Measurements from ENCODE around the gene YWHAE. TPM values are rescaled to one million over a fixed set of nuclear protein-coding genes. Genes with fewer than 3 reads are reported as not detected.

The YWHAE gene
- total RNA-seq, 4 donors from 2014 or later = 553 to 1,135 (median 724) TPM

DNA sequence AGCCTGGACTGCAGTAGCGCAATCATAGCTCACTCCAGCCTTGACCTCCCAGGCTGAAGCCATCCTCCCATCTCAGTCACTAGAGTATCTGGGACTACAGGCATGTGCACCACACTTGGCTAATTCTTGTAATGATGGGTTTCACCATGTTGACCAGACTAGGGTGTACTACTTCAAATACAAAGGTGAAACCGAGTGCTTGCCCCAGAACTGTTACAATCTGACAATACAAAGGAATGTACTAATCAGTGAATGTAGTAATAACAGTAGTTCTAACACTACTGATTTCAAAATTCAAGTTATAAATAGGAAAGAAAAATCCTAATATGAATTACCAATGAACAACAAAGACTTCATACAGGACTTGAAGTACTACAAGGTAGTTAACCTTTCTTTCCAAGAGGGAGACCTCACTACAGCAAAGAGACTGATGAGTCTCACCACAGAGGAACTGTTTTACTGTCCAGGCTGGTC, 31.6 kb upstream of the YWHAE start:
- H3K4me3 ChIP-seq (replicated peaks in 1 of 3) = no peak overlapping the region
- H3K36me3 ChIP-seq = peaks cover 3 to 14% of the 10 kb centered on the region in 2 donors
- WGBS, 2 donors = 54 to 80% methylated on average over 2 of the region's 2 CpGs
- DNase-seq = peak; percentile 57 to 64
- TF ChIP-seq, protein P1, sequence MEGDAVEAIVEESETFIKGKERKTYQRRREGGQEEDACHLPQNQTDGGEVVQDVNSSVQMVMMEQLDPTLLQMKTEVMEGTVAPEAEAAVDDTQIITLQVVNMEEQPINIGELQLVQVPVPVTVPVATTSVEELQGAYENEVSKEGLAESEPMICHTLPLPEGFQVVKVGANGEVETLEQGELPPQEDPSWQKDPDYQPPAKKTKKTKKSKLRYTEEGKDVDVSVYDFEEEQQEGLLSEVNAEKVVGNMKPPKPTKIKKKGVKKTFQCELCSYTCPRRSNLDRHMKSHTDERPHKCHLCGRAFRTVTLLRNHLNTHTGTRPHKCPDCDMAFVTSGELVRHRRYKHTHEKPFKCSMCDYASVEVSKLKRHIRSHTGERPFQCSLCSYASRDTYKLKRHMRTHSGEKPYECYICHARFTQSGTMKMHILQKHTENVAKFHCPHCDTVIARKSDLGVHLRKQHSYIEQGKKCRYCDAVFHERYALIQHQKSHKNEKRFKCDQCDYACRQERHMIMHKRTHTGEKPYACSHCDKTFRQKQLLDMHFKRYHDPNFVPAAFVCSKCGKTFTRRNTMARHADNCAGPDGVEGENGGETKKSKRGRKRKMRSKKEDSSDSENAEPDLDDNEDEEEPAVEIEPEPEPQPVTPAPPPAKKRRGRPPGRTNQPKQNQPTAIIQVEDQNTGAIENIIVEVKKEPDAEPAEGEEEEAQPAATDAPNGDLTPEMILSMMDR (IDR thresholded peaks at IDR 0.05) = no peak
- no peak for TF ChIP-seq POLR2A (IDR thresholded peaks at IDR 0.05)
- peaks cover 14 to 49% of the 10 kb centered on the region in 2 donors for H3K4me1 ChIP-seq
- no peaks in the 10 kb centered on the region for H3K27me3 ChIP-seq
- H3K27ac ChIP-seq = peak overlapping the region in 2 of 3 donors; percentile 40 to 42
- no peaks in the 10 kb centered on the region for H3K9me3 ChIP-seq
- intact Hi-C loops (cut with DNase I) = no loop called here

DNA sequence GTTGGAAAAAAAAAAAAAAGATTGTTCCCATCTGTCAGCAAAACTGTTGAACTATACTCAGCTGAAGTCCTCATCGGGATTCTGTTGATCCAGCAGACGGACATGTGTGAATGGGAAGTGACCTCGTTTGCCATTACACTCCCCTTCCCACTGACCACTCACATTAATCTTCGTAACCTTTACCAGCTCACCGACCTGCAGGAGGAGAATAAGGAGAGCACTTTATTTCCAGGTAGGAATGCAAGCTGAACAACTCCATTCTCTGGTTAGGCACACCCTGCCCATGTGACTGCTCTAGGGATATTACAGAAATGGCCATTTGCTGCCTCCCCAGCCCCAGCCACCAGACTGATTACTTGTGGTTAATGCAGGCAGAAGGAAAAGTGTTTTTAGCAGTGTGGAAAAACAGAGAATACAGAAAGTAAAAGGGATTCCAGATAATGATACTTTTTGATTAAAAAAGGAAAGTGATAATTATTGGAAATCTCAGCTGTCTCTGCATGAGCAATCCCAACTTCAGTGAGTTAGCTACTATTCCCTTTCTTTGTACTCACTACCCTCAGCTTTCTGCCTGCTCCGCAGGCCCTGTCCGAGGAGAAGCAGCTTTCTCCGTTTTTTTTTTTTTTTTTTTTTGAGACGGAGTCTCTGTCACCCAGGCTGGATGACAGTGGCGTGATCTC, 23.6 kb upstream of the YWHAE start:
- intact Hi-C loops (cut with DNase I) = no loop called here
- Histone ChIP-seq H3K27ac (peak overlapping the region; percentile 70 to 83 (median 73)), H3K27me3 (no peaks in the 10 kb centered on the region), H3K36me3 (peaks cover 0 to 4% of the 10 kb centered on the region in 2 donors), H3K4me1 (peaks cover 30 to 55% of the 10 kb centered on the region in 2 donors), H3K4me3 (replicated peaks in 1 of 3) (no peak overlapping the region), H3K9me3 (no peaks in the 10 kb centered on the region)
- DNase-seq = no peak
- TF ChIP-seq, protein P1 (IDR thresholded peaks at IDR 0.05) = no peak
- no peak for TF ChIP-seq POLR2A (IDR thresholded peaks at IDR 0.05)
- 59 to 64% methylated on average over 10 of the region's 10 CpGs for WGBS, 2 donors

DNA sequence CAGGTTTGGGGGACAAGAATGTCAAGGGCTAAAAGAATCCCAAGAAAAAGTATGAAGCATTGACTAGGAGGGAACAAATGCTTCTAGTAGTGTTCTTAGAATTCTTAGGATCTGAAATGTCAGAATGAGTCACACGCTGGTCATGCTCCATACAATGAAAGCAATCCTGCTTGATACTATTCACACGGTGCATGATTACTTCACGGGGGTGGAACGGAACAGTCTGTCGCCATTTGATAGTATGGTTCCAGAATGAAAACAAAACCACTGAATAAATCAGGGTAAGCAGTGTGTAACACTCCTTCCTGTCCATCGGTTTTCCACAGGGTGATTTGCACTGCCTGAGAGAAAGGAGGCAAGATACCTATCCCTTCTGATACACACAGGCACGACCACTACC, 22.9 kb upstream of the YWHAE start:
- TF ChIP-seq, protein P1 (IDR thresholded peaks at IDR 0.05) = no peak
- TF ChIP-seq POLR2A (IDR thresholded peaks at IDR 0.05) = peak in 1 of 2 donors; percentile 59
- Histone ChIP-seq H3K4me3 (replicated peaks in 1 of 3) (no peak overlapping the region), H3K36me3 (peaks cover 0 to 4% of the 10 kb centered on the region in 2 donors), H3K9me3 (no peaks in the 10 kb centered on the region), H3K27ac (peak overlapping the region; percentile 73 to 84 (median 83)), H3K4me1 (peaks cover 30 to 55% of the 10 kb centered on the region in 2 donors), H3K27me3 (no peaks in the 10 kb centered on the region)
- peak; percentile 80 to 81 for DNase-seq
- WGBS, 2 donors = 37 to 39% methylated on average over 7 of the region's 7 CpGs
- intact Hi-C loops (cut with DNase I) = no loop called here

DNA sequence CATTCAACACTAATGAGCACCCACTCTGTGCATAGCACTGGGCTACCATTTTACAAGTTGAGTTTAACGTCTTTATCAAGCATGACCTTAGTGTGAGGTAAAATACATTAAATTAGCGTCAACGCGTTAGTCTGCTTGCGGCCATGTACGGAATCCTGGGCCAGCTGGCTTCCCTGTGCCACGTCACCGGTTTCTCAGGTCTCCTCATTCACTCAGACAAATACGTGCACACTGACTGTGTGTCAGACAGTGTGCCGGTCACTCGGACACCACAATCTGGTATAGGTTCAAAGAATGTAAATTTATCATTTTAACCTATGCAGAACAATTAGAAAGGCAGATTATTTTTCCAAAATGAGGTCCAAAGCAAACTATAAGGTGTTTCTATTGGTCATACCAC, 21.4 kb upstream of the YWHAE start:
- Histone ChIP-seq H3K27me3 (no peaks in the 10 kb centered on the region), H3K27ac (peak overlapping the region; percentile 69 to 84 (median 83)), H3K4me1 (peaks cover 30 to 49% of the 10 kb centered on the region in 2 donors), H3K36me3 (peaks cover 0 to 4% of the 10 kb centered on the region in 2 donors), H3K4me3 (replicated peaks in 1 of 3) (no peak overlapping the region), H3K9me3 (no peaks in the 10 kb centered on the region)
- TF ChIP-seq, protein P1 (IDR thresholded peaks at IDR 0.05) = no peak
- no peak for TF ChIP-seq POLR2A (IDR thresholded peaks at IDR 0.05)
- 90 to 95% methylated on average over 11 of the region's 11 CpGs for WGBS, 2 donors
- intact Hi-C loops (cut with DNase I) = no loop called here
- DNase-seq = no peak

DNA sequence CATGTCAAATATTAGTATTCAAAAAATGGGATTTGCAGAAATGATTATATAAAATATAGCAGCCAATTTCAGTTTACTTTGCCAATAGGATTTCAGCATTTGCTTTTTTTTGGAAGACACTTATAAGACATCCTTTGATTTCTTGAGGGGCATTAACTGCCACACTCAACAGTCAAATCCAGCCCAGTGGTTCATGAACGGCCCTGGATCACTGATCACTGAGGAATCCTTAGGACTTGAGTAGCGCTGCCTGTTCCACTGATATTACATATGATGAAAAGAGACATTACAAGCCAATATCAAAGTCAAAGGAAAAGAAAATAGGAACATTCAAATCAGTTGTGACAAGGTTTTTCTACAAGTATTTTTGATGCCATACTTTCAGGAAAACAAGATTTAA, 21.0 kb upstream of the YWHAE start:
- DNase-seq = peak; percentile 53 to 54
- no peaks in the 10 kb centered on the region for H3K27me3 ChIP-seq
- WGBS, 2 donors = 33 to 53% methylated on average over 2 of the region's 2 CpGs
- no peaks in the 10 kb centered on the region for H3K9me3 ChIP-seq
- H3K4me3 ChIP-seq (replicated peaks in 1 of 3) = no peak overlapping the region
- intact Hi-C loops (cut with DNase I) = no loop called here
- H3K27ac ChIP-seq = peak overlapping the region; percentile 69 to 84 (median 83)
- peaks cover 30 to 47% of the 10 kb centered on the region in 2 donors for H3K4me1 ChIP-seq
- H3K36me3 ChIP-seq = peaks cover 0 to 4% of the 10 kb centered on the region in 2 donors
- TF ChIP-seq POLR2A (IDR thresholded peaks at IDR 0.05) = no peak
- TF ChIP-seq, protein P1 (IDR thresholded peaks at IDR 0.05) = no peak
